ENCODE results near the gene ITGA11.

The ITGA11 gene

DNA sequence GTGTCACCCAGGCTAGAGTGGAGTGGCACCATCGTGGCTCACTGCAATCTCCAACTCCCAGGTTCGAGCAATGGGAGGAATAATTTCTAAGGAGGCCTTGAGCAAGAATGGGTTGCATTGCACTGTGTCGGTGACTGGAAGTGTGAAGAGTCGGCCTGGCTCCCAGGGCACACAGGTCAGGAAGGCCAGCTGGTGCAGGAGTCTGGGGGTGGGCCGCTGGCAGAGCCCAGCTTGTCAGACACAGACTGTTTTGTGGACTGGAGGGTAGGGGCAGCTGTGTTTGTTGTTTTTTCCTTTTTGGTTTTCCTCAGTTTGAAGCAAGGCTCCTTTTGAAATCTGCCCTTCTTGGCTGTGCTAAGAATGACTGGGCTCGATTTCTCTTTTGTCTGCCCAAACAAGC is 66.2 kb downstream of the ITGA11 start:
- FAIRE-seq = no peak
- no peak for TF ChIP-seq TAF1 (IDR thresholded peaks at IDR 0.05; ENCODE audit: borderline replicate concordance, low read depth, low read length)
- TF ChIP-seq POLR2AphosphoS5 (IDR thresholded peaks at IDR 0.05; ENCODE audit: low read depth, low read length) = no peak
- no peak for TF ChIP-seq POLR2A (IDR thresholded peaks at IDR 0.05; ENCODE audit: low read depth, low read length)
- no peak for DNase-seq (ENCODE audit: insufficient read length)

DNA sequence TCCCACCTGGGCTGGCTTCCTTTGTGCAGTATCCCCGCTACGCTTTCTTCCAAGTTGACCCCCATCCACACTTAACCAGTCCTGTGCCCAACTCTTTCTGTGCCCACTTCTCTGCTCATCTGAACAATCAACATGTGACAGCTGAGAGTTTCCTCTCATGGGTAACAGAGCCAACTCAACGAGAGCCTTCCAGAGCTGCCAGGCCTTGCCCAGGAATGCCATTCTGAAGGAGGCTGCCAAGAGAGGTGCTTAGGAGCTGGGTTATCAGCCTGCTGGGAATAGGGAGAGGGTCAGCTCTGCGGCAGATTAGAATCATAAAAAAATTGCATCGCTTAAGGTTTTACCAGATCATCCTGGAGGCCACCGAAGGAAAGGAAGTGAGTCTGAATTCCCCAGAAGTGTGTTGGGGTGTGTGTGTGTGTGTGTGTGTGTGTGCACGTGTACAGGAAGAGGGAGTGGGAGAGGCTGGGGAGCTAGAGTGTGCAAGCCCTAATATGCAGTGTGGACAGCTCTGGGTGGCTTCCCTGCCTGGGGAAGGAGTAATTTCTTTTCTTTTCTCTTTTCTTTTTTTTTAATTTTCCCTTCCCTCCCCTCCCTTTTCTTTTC is 66.7 kb downstream of the ITGA11 start:
- no peak for DNase-seq (ENCODE audit: insufficient read length)
- no peak for FAIRE-seq
- TF ChIP-seq POLR2A (IDR thresholded peaks at IDR 0.05; ENCODE audit: low read depth, low read length) = no peak
- no peak for TF ChIP-seq POLR2AphosphoS5 (IDR thresholded peaks at IDR 0.05; ENCODE audit: low read depth, low read length)
- TF ChIP-seq TAF1 (IDR thresholded peaks at IDR 0.05; ENCODE audit: borderline replicate concordance, low read depth, low read length) = no peak

DNA sequence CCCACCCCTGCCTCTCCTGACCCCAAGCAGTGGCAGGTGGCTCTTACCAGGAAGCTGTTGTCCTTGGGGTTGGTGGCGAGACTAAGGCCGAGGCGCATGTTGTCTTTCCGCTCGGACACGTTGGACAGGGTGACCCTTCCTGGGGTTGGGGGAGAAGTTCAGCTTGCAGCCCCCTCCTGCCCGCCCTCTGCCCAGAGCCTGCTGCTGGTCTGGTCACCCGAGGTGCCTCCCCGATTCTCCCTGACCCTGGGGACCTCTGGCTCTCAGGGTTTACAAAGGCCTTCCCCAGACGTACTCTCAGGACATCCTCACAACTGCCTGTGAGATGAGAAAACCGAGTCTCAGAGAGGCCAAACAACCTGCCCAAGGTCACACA is 67.3 kb downstream of the ITGA11 start:
- DNase-seq (ENCODE audit: insufficient read length) (no peak), FAIRE-seq (no peak)
- TF ChIP-seq TAF1 (IDR thresholded peaks at IDR 0.05; ENCODE audit: borderline replicate concordance, low read depth, low read length) = no peak
- TF ChIP-seq POLR2A (IDR thresholded peaks at IDR 0.05; ENCODE audit: low read depth, low read length) = no peak
- TF ChIP-seq POLR2AphosphoS5 (IDR thresholded peaks at IDR 0.05; ENCODE audit: low read depth, low read length) = no peak

DNA sequence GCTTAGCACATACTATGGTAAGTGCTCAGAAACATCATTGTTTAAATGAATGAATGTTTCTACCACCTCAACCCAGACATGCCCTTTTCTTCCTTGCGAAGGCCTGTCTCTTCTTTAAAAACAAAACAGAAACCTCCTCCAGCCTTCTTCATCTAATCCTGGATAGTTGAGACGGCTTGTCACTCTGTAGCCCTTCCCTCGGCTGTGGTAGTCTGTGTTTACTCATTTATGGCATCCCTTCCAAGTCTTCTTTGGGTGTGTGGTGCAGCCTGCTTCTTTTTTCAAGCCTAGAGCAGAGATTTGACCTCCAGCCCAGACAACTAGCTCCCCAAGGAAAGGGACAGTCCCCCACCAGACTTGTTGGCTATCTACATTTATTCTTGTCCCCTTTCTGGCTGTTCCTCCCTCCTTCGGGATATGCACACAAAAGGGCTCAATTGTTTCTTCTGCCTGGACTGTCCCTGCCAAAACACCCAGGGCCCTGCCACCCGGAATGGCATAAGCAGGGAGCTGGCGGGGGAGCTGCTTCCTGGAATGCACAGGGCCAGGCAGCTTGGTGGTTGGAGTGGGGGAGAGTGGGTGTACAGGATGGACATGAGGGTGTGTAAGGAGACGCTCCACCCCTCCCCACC is 67.8 kb downstream of the ITGA11 start:
- TF ChIP-seq POLR2AphosphoS5 (IDR thresholded peaks at IDR 0.05; ENCODE audit: low read depth, low read length) (no peak), POLR2A (IDR thresholded peaks at IDR 0.05; ENCODE audit: low read depth, low read length) (no peak), TAF1 (IDR thresholded peaks at IDR 0.05; ENCODE audit: borderline replicate concordance, low read depth, low read length) (no peak)
- FAIRE-seq = no peak
- no peak for DNase-seq (ENCODE audit: insufficient read length)

DNA sequence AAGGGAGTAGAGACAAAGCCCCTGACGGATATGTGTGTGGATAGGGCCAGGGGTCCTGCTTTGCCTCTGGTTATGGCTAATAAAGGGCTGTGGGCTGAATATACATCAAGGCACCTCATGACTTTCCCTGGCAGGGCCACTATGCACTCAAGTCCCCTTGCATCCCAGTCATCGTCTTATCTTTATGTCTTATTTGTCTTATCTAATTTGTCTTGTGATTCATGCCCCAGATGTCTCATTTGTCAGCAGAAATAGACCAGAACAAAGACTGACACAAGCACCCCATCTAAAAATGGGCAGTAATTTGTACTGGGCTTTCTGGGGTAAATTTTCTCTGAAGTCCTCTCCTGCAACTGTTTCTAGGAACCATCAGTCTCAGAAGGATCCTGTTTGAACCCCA is 68.6 kb downstream of the ITGA11 start:
- DNase-seq (ENCODE audit: insufficient read length) = no peak
- no peak for TF ChIP-seq POLR2A (IDR thresholded peaks at IDR 0.05; ENCODE audit: low read depth, low read length)
- no peak for TF ChIP-seq TAF1 (IDR thresholded peaks at IDR 0.05; ENCODE audit: borderline replicate concordance, low read depth, low read length)
- TF ChIP-seq POLR2AphosphoS5 (IDR thresholded peaks at IDR 0.05; ENCODE audit: low read depth, low read length) = no peak
- no peak for FAIRE-seq

DNA sequence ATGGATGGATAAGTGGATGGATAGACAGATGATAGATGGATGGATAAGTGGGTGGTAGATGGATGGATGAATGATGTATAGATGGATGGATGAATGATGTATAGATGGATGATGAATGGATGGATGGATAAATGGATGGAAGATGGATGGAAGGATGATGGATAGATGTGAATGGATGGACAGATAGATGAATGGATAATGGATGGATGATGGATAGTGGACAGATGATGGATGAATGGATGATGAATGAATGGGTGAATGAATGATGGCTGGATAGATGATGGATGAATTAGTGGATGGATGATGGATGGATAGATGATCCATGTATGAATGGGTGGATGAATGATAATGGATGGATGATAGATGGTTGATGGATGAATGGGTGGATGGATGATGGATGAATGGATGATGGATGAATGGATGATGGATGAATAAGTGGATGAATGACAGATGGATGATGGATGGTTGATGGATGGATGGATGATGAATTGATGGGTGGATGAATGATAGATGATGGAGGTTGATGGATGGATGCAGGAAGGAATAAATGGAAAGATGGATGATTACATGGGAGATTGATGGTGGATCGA is 69.3 kb downstream of the ITGA11 start:
- TF ChIP-seq TAF1 (IDR thresholded peaks at IDR 0.05; ENCODE audit: borderline replicate concordance, low read depth, low read length) = no peak
- DNase-seq (ENCODE audit: insufficient read length) (no peak), FAIRE-seq (no peak)

DNA sequence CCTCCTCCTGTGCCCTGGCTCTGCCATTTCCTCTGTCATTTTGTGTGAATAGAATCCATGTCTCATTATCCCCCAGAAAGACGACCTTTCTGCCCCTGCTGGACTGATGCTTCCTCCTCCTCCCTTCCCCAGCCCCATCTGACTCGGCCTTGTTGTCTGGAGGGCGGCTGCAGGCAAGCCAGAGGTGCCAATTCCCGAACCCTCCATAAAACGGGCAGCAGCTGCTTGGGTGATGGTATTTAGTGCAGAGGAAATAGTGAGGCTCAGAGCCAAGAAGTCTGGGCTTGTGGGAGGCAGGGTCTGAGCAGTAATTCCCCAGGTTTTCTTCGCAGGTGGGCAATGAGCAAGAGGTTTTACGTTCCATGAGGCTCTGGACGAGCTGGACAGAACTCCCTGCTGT is 71.2 kb downstream of the ITGA11 start:
- DNase-seq (ENCODE audit: insufficient read length) = no peak
- no peak for FAIRE-seq
- TF ChIP-seq TAF1 (IDR thresholded peaks at IDR 0.05; ENCODE audit: borderline replicate concordance, low read depth, low read length) (no peak), POLR2A (IDR thresholded peaks at IDR 0.05; ENCODE audit: low read depth, low read length) (no peak), POLR2AphosphoS5 (IDR thresholded peaks at IDR 0.05; ENCODE audit: low read depth, low read length) (no peak)

DNA sequence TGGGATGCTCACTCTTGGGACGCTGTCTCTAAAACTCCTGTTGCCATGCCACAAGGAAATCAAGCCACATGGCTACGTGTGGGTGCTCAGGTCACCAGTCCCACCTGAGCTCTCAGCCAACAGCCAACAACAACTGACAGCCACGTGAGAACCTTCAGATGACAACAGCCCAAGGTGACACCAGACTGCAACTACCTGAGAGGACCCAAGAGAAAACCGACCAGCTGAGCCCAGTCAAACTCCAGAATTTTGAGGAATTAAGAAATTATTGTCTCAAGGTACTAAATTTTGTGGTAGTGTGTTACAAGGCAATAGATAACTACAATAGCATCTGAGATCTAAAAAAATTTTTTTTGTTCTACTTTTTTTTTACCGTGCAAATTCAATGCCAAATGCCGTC is 75.2 kb downstream of the ITGA11 start:
- no peak for FAIRE-seq
- no peak for DNase-seq (ENCODE audit: insufficient read length)

DNA sequence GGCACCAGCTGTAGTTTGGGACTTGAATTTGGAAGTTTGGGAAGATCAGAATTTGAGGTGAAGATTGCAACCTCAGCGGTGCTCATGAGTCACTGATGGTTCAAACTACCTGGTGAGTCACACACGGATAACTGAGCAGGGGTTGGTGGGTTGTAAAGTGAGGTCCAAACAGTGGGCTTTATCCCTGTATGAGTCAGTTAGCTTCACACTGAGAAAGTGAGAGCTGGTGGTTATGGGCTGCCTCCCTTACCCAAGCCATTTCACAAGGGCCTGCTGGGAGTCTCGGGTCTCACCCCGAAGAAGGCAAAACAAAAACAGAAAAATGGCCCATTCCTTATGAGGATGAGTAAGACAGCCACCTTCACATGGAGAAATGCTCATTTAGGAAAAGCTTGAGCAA is 77.0 kb downstream of the ITGA11 start:
- TF ChIP-seq POLR2AphosphoS5 (IDR thresholded peaks at IDR 0.05; ENCODE audit: low read depth, low read length) = no peak
- no peak for TF ChIP-seq TAF1 (IDR thresholded peaks at IDR 0.05; ENCODE audit: borderline replicate concordance, low read depth, low read length)
- no peak for TF ChIP-seq POLR2A (IDR thresholded peaks at IDR 0.05; ENCODE audit: low read depth, low read length)
- FAIRE-seq (no peak), DNase-seq (ENCODE audit: insufficient read length) (no peak)

More for the DNA sequence above, 75.2 kb downstream of the ITGA11 start:
- TF ChIP-seq POLR2AphosphoS5 (IDR thresholded peaks at IDR 0.05; ENCODE audit: low read depth, low read length) (no peak), TAF1 (IDR thresholded peaks at IDR 0.05; ENCODE audit: borderline replicate concordance, low read depth, low read length) (no peak), POLR2A (IDR thresholded peaks at IDR 0.05; ENCODE audit: low read depth, low read length) (no peak)

DNA sequence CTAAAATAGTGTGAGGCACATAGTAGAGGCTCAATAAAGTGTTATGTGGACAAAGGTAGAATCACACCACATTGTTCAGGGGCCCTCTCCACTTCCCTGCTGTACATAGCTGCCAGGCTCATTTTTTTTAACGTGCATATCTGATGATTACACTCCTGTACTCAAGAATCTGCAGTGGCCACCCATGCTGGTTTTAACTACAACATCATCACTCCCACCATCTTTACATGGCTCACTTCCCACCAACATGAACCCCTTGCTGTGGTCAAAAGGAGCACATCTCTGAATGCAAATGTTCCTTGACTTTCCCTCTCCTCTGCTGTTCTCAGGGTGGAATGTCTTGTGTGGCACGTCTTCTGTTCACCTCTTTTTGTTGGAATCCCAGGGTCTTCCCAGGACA is 77.7 kb downstream of the ITGA11 start:
- DNase-seq (ENCODE audit: insufficient read length) (no peak), FAIRE-seq (no peak)
- no peak for TF ChIP-seq TAF1 (IDR thresholded peaks at IDR 0.05; ENCODE audit: borderline replicate concordance, low read depth, low read length)
- TF ChIP-seq POLR2AphosphoS5 (IDR thresholded peaks at IDR 0.05; ENCODE audit: low read depth, low read length) = no peak
- TF ChIP-seq POLR2A (IDR thresholded peaks at IDR 0.05; ENCODE audit: low read depth, low read length) = no peak

DNA sequence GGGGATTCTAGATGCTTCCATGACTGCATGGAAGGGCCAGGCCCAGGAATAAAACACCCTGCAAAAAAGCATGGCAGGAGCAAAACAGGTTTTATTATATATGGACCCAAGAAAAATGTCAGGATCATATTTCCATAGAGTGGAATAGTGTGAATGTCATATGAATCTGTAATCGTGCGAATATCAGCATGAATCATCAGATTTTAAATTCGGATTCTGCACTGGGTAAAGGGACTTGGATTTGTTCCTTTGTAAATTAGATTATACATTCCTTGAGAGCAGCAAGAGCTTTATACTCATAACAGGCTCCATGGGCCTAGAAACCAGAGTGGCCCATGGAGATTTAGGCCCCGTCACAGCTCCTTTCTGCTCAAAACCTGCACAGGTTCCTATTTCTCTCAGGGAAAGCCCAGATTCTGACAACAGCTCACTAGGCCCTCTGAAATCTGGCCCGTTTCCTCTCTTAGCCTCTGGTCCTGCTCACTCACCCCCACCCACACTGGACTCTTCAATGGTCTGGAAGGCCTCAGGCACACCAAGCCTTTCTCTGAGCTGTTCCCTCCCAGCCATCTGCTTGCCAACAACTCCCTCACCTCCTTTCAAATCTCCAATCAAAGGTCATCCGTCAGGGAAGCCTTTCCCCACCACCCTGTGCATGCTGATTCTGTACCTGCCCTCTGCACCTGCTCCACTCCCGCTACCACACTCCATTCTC is 78.4 kb downstream of the ITGA11 start:
- no peak for DNase-seq (ENCODE audit: insufficient read length)
- TF ChIP-seq POLR2A (IDR thresholded peaks at IDR 0.05; ENCODE audit: low read depth, low read length) = no peak
- TF ChIP-seq POLR2AphosphoS5 (IDR thresholded peaks at IDR 0.05; ENCODE audit: low read depth, low read length) = no peak
- TF ChIP-seq TAF1 (IDR thresholded peaks at IDR 0.05; ENCODE audit: borderline replicate concordance, low read depth, low read length) = no peak

More for the DNA sequence above, 78.4 kb downstream of the ITGA11 start:
- FAIRE-seq = no peak

Measured in GM12892 (cell line).